PC-3 (cell line): ENCODE measurements around the gene TWIST2.

Experiments used
- EZH2 ChIP-seq: fragments of 300-600 bp; sonication (generic); IDR thresholded peaks from one replicate; pipeline ENCODE4 v1.6.1; 2017; ENCODE audit warnings: antibody characterized with exemption, mild to moderate bottlenecking, low read length; ENCODE audit not compliant: unreplicated experiment
- EZH2phosphoT487 ChIP-seq: fragments of 300-600 bp; sonication (generic); IDR thresholded peaks from 2 replicates; pipeline ENCODE4 v1.6.1; 2018; ENCODE audit warnings: mild to moderate bottlenecking, antibody characterized with exemption, low read length, borderline replicate concordance
- TF ChIP-seq, protein P1 (sequence below): fragments of 300-600 bp; sonication (generic); conservative IDR thresholded peaks from 2 replicates; pipeline ENCODE4 v1.5.1; 2017; ENCODE audit warnings: antibody characterized with exemption, low read depth, mild to moderate bottlenecking, low read length

DNA sequence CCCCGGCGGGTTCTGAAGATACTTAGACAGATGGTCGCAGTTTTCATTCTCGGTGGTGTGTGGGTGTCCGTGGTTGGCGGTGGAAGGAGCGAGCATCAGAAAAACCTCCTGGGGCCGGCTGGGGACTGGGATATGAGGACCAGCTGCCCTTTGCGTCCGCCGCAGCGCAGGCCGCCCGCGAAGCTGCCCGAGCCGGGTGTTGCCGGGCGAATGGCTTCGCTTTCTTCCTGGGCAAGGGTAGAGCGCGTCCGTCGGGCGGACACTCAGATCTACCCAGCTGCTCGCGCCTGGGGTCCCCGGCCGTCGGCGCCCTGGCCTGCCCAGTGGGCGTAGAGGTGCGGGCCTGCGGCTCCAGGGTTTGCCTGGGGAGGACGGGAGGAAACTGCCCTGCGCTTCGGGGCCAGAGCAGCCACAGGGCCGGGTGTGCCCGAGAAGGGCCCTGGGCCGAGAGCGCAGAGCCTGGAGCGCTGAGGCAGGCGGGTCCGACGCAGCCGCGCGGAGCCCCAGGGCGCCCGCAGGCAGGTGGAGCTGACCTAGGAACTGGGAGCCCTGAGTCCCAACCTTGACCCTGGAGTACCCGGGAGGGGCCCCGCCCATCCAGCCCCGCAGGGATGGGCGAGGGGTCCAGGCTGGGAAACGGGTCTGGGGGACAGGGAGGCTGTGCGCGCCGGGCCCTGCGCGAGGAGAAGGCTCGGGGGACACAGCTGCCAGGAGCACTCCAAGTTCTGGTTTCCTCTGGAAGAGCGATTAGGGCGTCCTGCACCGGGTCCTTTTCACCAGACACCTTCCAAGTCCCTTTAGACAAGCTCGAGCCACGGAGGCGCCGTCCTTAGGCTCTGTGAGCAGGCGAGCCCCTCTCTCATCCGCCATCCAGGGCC lies 1.3 kb downstream of the TWIST2 start:
- TF ChIP-seq, protein P1, sequence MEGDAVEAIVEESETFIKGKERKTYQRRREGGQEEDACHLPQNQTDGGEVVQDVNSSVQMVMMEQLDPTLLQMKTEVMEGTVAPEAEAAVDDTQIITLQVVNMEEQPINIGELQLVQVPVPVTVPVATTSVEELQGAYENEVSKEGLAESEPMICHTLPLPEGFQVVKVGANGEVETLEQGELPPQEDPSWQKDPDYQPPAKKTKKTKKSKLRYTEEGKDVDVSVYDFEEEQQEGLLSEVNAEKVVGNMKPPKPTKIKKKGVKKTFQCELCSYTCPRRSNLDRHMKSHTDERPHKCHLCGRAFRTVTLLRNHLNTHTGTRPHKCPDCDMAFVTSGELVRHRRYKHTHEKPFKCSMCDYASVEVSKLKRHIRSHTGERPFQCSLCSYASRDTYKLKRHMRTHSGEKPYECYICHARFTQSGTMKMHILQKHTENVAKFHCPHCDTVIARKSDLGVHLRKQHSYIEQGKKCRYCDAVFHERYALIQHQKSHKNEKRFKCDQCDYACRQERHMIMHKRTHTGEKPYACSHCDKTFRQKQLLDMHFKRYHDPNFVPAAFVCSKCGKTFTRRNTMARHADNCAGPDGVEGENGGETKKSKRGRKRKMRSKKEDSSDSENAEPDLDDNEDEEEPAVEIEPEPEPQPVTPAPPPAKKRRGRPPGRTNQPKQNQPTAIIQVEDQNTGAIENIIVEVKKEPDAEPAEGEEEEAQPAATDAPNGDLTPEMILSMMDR = no peak
- TF ChIP-seq EZH2 = no peak
- TF ChIP-seq EZH2phosphoT487 = no peak
